22Rv1 (cell line): ENCODE results near the gene AZIN2.

Source experiments
- ZFX ChIP-seq: fragments of 450-650 bp; IDR thresholded peaks from 2 replicates; pipeline ENCODE4 v1.6.1; 2017; ENCODE audit warnings: antibody characterized with exemption, borderline replicate concordance
- TF ChIP-seq, protein P1 (sequence below): fragments of 450-650 bp; IDR thresholded peaks from 2 replicates; pipeline ENCODE4 v1.5.1; 2017; ENCODE audit warnings: mild to moderate bottlenecking

DNA sequence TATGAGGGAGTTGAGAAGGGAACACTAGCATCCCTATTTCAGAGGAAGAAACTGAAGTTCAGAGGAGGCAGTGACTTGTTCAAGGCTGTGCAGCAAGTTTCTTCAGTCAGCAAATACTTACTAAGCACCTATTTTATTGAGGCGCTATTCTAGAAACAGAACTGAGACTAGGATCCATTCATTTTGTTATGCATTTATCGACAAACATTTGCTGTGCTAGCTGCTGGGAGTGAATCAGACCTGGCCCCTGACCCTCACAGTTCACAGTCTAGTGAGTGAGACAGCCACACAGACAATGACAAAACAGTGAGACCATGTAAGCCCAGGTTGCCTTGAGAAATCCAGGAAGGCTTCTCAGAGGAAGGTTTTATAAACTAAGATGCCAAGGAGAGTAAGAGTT lies 72.7 kb downstream of the AZIN2 start:
- TF ChIP-seq, protein P1, sequence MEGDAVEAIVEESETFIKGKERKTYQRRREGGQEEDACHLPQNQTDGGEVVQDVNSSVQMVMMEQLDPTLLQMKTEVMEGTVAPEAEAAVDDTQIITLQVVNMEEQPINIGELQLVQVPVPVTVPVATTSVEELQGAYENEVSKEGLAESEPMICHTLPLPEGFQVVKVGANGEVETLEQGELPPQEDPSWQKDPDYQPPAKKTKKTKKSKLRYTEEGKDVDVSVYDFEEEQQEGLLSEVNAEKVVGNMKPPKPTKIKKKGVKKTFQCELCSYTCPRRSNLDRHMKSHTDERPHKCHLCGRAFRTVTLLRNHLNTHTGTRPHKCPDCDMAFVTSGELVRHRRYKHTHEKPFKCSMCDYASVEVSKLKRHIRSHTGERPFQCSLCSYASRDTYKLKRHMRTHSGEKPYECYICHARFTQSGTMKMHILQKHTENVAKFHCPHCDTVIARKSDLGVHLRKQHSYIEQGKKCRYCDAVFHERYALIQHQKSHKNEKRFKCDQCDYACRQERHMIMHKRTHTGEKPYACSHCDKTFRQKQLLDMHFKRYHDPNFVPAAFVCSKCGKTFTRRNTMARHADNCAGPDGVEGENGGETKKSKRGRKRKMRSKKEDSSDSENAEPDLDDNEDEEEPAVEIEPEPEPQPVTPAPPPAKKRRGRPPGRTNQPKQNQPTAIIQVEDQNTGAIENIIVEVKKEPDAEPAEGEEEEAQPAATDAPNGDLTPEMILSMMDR: no peak
- TF ChIP-seq ZFX: no peak
